Vagina (tissue), 2 donors: Measurements from ENCODE around the gene DNASE1L2.

Experiments used
- POLR2A ChIP-seq, 2 donors: fragments of 450-650 bp; IDR thresholded peaks; one replicate each; pipeline ENCODE4 v1.6.1; 2017; ENCODE audit warnings: antibody characterized with exemption in 2 of 2, mild to moderate bottlenecking in 2 of 2, moderate library complexity in 2 of 2
- POLR2AphosphoS5 ChIP-seq, 2 donors: sonication (generic); formaldehyde crosslinking; IDR thresholded peaks; one replicate each; pipeline ENCODE4 v1.9.0; 2017; ENCODE audit warnings: antibody characterized with exemption in 2 of 2, mild to moderate bottlenecking in 2 of 2, low read depth in 1 of 2; ENCODE audit not compliant: insufficient read depth in 1 of 2
- TF ChIP-seq, protein P1 (sequence below), 3 experiments: fragments of 450-650 bp in 2 of 3; fragments of 200-600 bp in 1 of 3; sonication (generic) in 1 of 3; IDR thresholded peaks; one replicate each; pipeline ENCODE4 v1.5.1; 2017 to 2019; ENCODE audit warnings: antibody characterized with exemption in 3 of 3, mild to moderate bottlenecking in 2 of 3, moderate library complexity in 2 of 3

DNA sequence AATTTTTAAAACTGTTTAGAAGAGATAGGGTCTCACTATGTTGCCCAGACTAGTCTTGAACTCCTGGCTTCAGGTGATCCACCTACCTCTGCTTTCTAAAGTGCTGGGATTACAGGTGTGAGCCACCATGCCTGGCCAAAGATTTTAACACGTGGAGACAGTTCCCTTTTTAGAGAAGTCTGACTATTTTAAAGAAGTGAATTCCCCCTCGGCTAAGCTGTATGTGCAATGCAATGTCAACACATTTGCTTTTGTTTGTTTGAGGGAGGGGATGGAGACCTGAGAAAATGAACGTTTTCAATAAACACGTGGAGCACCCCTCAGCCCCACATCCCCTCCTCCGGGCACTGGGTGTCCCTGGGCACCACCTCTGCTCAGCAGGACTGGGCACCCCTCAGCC, 46.0 kb downstream of the DNASE1L2 start:
- TF ChIP-seq, protein P1, sequence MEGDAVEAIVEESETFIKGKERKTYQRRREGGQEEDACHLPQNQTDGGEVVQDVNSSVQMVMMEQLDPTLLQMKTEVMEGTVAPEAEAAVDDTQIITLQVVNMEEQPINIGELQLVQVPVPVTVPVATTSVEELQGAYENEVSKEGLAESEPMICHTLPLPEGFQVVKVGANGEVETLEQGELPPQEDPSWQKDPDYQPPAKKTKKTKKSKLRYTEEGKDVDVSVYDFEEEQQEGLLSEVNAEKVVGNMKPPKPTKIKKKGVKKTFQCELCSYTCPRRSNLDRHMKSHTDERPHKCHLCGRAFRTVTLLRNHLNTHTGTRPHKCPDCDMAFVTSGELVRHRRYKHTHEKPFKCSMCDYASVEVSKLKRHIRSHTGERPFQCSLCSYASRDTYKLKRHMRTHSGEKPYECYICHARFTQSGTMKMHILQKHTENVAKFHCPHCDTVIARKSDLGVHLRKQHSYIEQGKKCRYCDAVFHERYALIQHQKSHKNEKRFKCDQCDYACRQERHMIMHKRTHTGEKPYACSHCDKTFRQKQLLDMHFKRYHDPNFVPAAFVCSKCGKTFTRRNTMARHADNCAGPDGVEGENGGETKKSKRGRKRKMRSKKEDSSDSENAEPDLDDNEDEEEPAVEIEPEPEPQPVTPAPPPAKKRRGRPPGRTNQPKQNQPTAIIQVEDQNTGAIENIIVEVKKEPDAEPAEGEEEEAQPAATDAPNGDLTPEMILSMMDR (IDR thresholded peaks at IDR 0.05), result no peak
- TF ChIP-seq POLR2AphosphoS5 (IDR thresholded peaks at IDR 0.05; ENCODE audit: insufficient read depth in 1 of 2, low read depth in 1 of 2) (no peak), POLR2A (IDR thresholded peaks at IDR 0.05) (no peak)
